ENCODE measurements around the gene BAHCC1.

DNA sequence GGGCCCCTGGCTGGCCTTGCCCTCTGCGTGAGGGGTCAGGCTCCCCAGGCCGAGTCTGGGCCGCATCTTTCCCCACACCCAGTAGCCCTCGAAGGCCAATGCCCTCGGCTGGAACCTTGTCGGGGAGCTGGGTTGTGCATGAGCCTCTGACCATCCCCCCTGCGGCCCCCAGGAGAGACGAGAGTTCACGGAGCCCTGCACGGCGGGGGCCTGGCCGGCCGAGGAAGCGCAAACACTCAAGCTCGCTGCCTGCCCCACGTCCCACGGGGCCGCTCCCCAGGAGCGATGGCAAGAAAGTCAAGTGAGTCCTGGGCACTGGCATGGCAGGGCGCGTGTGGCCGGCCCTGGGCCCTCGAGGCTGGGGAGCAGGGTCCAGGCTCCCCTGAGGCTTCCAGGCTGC is 57.3 kb downstream of the BAHCC1 start:
- TF ChIP-seq, protein P1, sequence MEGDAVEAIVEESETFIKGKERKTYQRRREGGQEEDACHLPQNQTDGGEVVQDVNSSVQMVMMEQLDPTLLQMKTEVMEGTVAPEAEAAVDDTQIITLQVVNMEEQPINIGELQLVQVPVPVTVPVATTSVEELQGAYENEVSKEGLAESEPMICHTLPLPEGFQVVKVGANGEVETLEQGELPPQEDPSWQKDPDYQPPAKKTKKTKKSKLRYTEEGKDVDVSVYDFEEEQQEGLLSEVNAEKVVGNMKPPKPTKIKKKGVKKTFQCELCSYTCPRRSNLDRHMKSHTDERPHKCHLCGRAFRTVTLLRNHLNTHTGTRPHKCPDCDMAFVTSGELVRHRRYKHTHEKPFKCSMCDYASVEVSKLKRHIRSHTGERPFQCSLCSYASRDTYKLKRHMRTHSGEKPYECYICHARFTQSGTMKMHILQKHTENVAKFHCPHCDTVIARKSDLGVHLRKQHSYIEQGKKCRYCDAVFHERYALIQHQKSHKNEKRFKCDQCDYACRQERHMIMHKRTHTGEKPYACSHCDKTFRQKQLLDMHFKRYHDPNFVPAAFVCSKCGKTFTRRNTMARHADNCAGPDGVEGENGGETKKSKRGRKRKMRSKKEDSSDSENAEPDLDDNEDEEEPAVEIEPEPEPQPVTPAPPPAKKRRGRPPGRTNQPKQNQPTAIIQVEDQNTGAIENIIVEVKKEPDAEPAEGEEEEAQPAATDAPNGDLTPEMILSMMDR (IDR thresholded peaks at IDR 0.05; ENCODE audit: low read depth, low read length) = no peak
- no peak for TF ChIP-seq EZH2phosphoT487 (IDR thresholded peaks at IDR 0.05; ENCODE audit: low read depth)

All from OCI-LY3 (cell line).